H1 (cell line): Measurements from ENCODE around the gene FOXC2. TPM values are rescaled to one million over a fixed set of nuclear protein-coding genes. Genes with fewer than 3 reads are reported as not detected.

Source experiments
- CTCF ChIA-PET: fragments of 300-600 bp; sonication (Branson Sonifier 250); formaldehyde crosslinking; loops from one replicate; lab custom pipeline; 2021; ENCODE audit not compliant: partially characterized antibody; lab: Charles Lee
- POLR2A ChIA-PET: fragments of 300-600 bp; sonication (Branson Sonifier 250); formaldehyde crosslinking; loops from one replicate; lab custom pipeline; 2021; ENCODE audit warnings: inconsistent platforms; ENCODE audit not compliant: partially characterized antibody; lab: Charles Lee
- DNase-seq, 2 experiments: peaks; one replicate each; pipeline versions ENCODE4 v3.0.0 to v3.0.0-alpha.2; 2010 to 2022; ENCODE audit warnings: low spot score in 2 of 2, low read depth in 1 of 2, mixed read lengths in 1 of 2
- FAIRE-seq: peaks from 2 replicates; lab custom pipeline; 2011; peaks lifted over from hg19 to GRCh38; lab: Jason Lieb, UNC
- H2AFZ ChIP-seq: 2 replicates; pipeline ENCODE4 v1.8.1; 2012; ENCODE audit warnings: low read length, inconsistent platforms
- H2AK5ac ChIP-seq: 2 replicates; pipeline ENCODE4 v1.6.1; 2013; ENCODE audit warnings: low read depth, low read length
- H2BK120ac ChIP-seq: replicated peaks from 2 replicates; pipeline ENCODE3; 2013; ENCODE audit warnings: low read depth, low read length, inconsistent platforms
- H2BK12ac ChIP-seq: 2 replicates; pipeline ENCODE4 v1.6.1; 2013; ENCODE audit warnings: low read depth, low read length
- H2BK15ac ChIP-seq: 2 replicates; pipeline ENCODE4 v1.6.1; 2013; ENCODE audit warnings: low read length
- H2BK20ac ChIP-seq: 2 replicates; pipeline ENCODE4 v1.6.1; 2013; ENCODE audit warnings: low read length
- H2BK5ac ChIP-seq: 2 replicates; pipeline ENCODE4 v1.6.1; 2013; ENCODE audit warnings: low read depth, low read length
- H3K14ac ChIP-seq: 2 replicates; pipeline ENCODE4 v1.6.1; 2013; ENCODE audit warnings: inconsistent platforms; ENCODE audit not compliant: insufficient read length
- H3K18ac ChIP-seq: 2 replicates; pipeline ENCODE4 v1.6.1; 2013; ENCODE audit warnings: low read length; ENCODE audit errors: extremely low read depth
- H3K23ac ChIP-seq: 2 replicates; pipeline ENCODE4 v1.6.1; 2013; ENCODE audit warnings: inconsistent platforms; ENCODE audit not compliant: insufficient read length
- H3K23me2 ChIP-seq: 2 replicates; pipeline ENCODE4 v1.6.1; 2013; ENCODE audit warnings: low read depth, low read length
- H3K27ac ChIP-seq: 2 replicates; pipeline ENCODE4 v1.6.1; 2011; ENCODE audit warnings: low read depth, low read length, inconsistent platforms
- H3K27me3 ChIP-seq, 4 experiments: replicated peaks in 1 of 4; 1 replicate in 1 of 4; 2 replicates in 3 of 4; pipeline versions ENCODE4 v1.6.1 to v1.8.1; 2011 to 2013; ENCODE audit warnings: low read length in 3 of 4, mild to moderate bottlenecking in 3 of 4, inconsistent platforms in 2 of 4, mixed read lengths in 2 of 4, moderate library complexity in 1 of 4; ENCODE audit not compliant: control insufficient read depth in 3 of 4, insufficient read depth in 3 of 4; ENCODE audit errors: extremely low read depth in 1 of 4
- H3K36me3 ChIP-seq, 4 experiments: 2 replicates each; pipeline versions ENCODE4 v1.6.1 to v1.8.1; 2011 to 2013; ENCODE audit warnings: mild to moderate bottlenecking in 4 of 4, low read length in 3 of 4, moderate library complexity in 2 of 4, control low read depth in 1 of 4, inconsistent platforms in 1 of 4; ENCODE audit not compliant: insufficient read depth in 4 of 4, control insufficient read depth in 2 of 4
- H3K4ac ChIP-seq: replicated peaks from 2 replicates; pipeline ENCODE3; 2013; ENCODE audit warnings: low read length, low read depth, mixed read lengths, inconsistent platforms; ENCODE audit not compliant: insufficient read length
- H3K4me1 ChIP-seq, 4 experiments: replicated peaks in 1 of 4; 1 replicate in 1 of 4; 2 replicates in 3 of 4; pipeline versions ENCODE4 v1.6.1 to v1.8.1; 2011 to 2013; ENCODE audit warnings: low read length in 3 of 4, inconsistent platforms in 2 of 4, mixed read lengths in 1 of 4; ENCODE audit not compliant: insufficient read depth in 4 of 4, control insufficient read depth in 3 of 4
- H3K4me2 ChIP-seq, 2 experiments: 2 replicates each; pipeline versions ENCODE4 v1.6.1 to v1.8.1; 2011 to 2013; ENCODE audit warnings: low read depth in 2 of 2, low read length in 2 of 2, control low read depth in 1 of 2, inconsistent platforms in 1 of 2, mild to moderate bottlenecking in 1 of 2; ENCODE audit not compliant: insufficient read depth in 1 of 2
- H3K4me3 ChIP-seq, 4 experiments: fragments of 200-600, 300-600 bp in 1 of 4; sonication (generic), shearing (Covaris generic), sonication (Bioruptor Twin) in 1 of 4; 2 replicates each; pipeline versions ENCODE4 v1.5.1 to v1.8.1; 2011 to 2016; ENCODE audit warnings: low read length in 4 of 4, low read depth in 3 of 4, control low read depth in 2 of 4, inconsistent platforms in 2 of 4, mild to moderate bottlenecking in 2 of 4, mixed read lengths in 1 of 4, moderate library complexity in 1 of 4; ENCODE audit not compliant: insufficient read depth in 2 of 4; ENCODE audit errors: extremely low read depth in 1 of 4
- H3K56ac ChIP-seq: replicated peaks from 2 replicates; pipeline ENCODE3; 2013; ENCODE audit warnings: low read depth, mild to moderate bottlenecking, mixed read lengths, low read length, inconsistent platforms; ENCODE audit not compliant: insufficient read length
- H3K79me1 ChIP-seq: 2 replicates; pipeline ENCODE4 v1.6.1; 2013; ENCODE audit warnings: low read depth, low read length, control low read depth
- H3K79me2 ChIP-seq, 2 experiments: 2 replicates each; pipeline versions ENCODE4 v1.6.1 to v1.8.1; 2012 to 2013; ENCODE audit warnings: low read length in 2 of 2, mild to moderate bottlenecking in 2 of 2, inconsistent platforms in 1 of 2; ENCODE audit not compliant: insufficient read depth in 2 of 2, control insufficient read depth in 1 of 2
- H3K9ac ChIP-seq, 4 experiments: replicated peaks in 1 of 4; 1 replicate in 1 of 4; 2 replicates in 3 of 4; pipeline versions ENCODE4 v1.6.1 to v1.8.1; 2011 to 2013; ENCODE audit warnings: low read depth in 3 of 4, low read length in 3 of 4, control low read depth in 2 of 4, mild to moderate bottlenecking in 2 of 4, moderate library complexity in 2 of 4, inconsistent platforms in 1 of 4; ENCODE audit errors: extremely low read depth in 1 of 4
- H3K9me3 ChIP-seq, 2 experiments: 2 replicates each; pipeline versions ENCODE4 v1.6.1 to v1.8.1; 2012 to 2013; ENCODE audit warnings: mild to moderate bottlenecking in 2 of 2, moderate library complexity in 2 of 2, control low read depth in 1 of 2, inconsistent platforms in 1 of 2, low read depth in 1 of 2, low read length in 1 of 2, mixed read lengths in 1 of 2; ENCODE audit not compliant: insufficient read depth in 2 of 2
- H4K20me1 ChIP-seq, 2 experiments: replicated peaks in 1 of 2; 2 replicates each; pipeline versions ENCODE3 to v1.8.1; 2011 to 2013; ENCODE audit warnings: inconsistent platforms in 2 of 2, low read length in 2 of 2, mild to moderate bottlenecking in 1 of 2; ENCODE audit not compliant: insufficient read depth in 2 of 2, control insufficient read depth in 1 of 2
- H4K5ac ChIP-seq: 2 replicates; pipeline ENCODE4 v1.6.1; 2013; ENCODE audit warnings: low read length, low read depth, mixed read lengths, inconsistent platforms; ENCODE audit not compliant: insufficient read length
- H4K8ac ChIP-seq: 2 replicates; pipeline ENCODE4 v1.8.0; 2013; ENCODE audit warnings: mild to moderate bottlenecking, moderate library complexity, low read length, inconsistent platforms; ENCODE audit not compliant: insufficient read depth; ENCODE audit errors: extremely low read depth
- H4K91ac ChIP-seq: replicated peaks from 2 replicates; pipeline ENCODE3; 2013; ENCODE audit warnings: low read length, mixed read lengths, inconsistent platforms; ENCODE audit not compliant: insufficient read length
- ATF2 ChIP-seq: IDR thresholded peaks from 2 replicates; pipeline ENCODE4 v1.6.1; 2012; ENCODE audit warnings: low read length, inconsistent platforms
- CHD2 ChIP-seq: IDR thresholded peaks from 2 replicates; pipeline ENCODE4 v1.6.1; 2012; ENCODE audit warnings: low read length, improper control_type of control experiment
- EGR1 ChIP-seq: IDR thresholded peaks from 2 replicates; pipeline ENCODE4 v1.6.1; 2011; ENCODE audit warnings: low read depth, low read length, borderline replicate concordance
- POLR2AphosphoS5 ChIP-seq: IDR thresholded peaks from 2 replicates; pipeline ENCODE4 v1.6.1; 2011; ENCODE audit warnings: low read depth, low read length
- RAD21 ChIP-seq, 2 experiments: IDR thresholded peaks in 1 of 2; conservative IDR thresholded peaks in 1 of 2; 2 replicates each; pipeline ENCODE4 v1.6.1; 2011; ENCODE audit warnings: low read depth in 2 of 2, low read length in 2 of 2, improper control_type of control experiment in 1 of 2, inconsistent platforms in 1 of 2, mild to moderate bottlenecking in 1 of 2, moderate library complexity in 1 of 2
- RBBP5 ChIP-seq: IDR thresholded peaks from 2 replicates; pipeline ENCODE4 v1.7.1; 2012; ENCODE audit warnings: low read depth, mild to moderate bottlenecking, inconsistent platforms, low read length, moderate library complexity, borderline replicate concordance
- SAP30 ChIP-seq: fragments of 300-600 bp; sonication (generic); IDR thresholded peaks from 2 replicates; pipeline ENCODE4 v1.7.1; 2012; ENCODE audit warnings: low read length, moderate library complexity, mild to moderate bottlenecking, inconsistent platforms; ENCODE audit not compliant: insufficient read depth, insufficient replicate concordance
- TEAD4 ChIP-seq: IDR thresholded peaks from 2 replicates; pipeline ENCODE4 v1.6.1; 2012; ENCODE audit warnings: low read depth, low read length, inconsistent platforms, mixed read lengths
- YY1 ChIP-seq: IDR thresholded peaks from 2 replicates; pipeline ENCODE4 v1.6.1; 2011; ENCODE audit warnings: low read depth, mild to moderate bottlenecking, low read length
- WGBS, 2 experiments: shearing (Covaris generic) in 1 of 2; methylation state at CpG; one replicate each; pipeline versions ENCODE4 v1.1.6 to v1.1.7; 2013 to 2015; ENCODE audit warnings: low lambda C conversion rate in 2 of 2, mixed read lengths in 2 of 2, inconsistent platforms in 1 of 2, low coverage in 1 of 2, missing lambda C conversion rate in 1 of 2; ENCODE audit not compliant: insufficient replicate concordance in 2 of 2, insufficient coverage in 1 of 2, insufficient read length in 1 of 2; ENCODE audit errors: extremely low coverage in 1 of 2, missing lambda C conversion rate in 1 of 2; 5-methylcytosine and 5-hydroxymethylcytosine counted together
- polyA plus RNA-seq, 7 experiments: library from polyadenylated mRNA; depleted of rRNA in 3 of 7; stranded (reverse) in 5 of 7; unstranded in 2 of 7; fragments of >200 nt in 5 of 7; fragments of 200-250 nt in 2 of 7; gene quantifications; 1 replicate in 5 of 7; 2 replicates in 1 of 7; 4 replicates in 1 of 7; pipeline versions ENCODE4 v1.2.1 to v1.2.3, GENCODE V29; 2011 to 2013; ENCODE audit warnings: missing spikeins in 2 of 7, mixed read lengths in 2 of 7
- total RNA-seq: library from RNA; stranded (reverse); fragmentation: NEBNext Ultra II Directional; extraction: Animal tissue kit (Norgen Biotek cat#: 25700); gene quantifications from 2 replicates; pipeline ENCODE4 v1.2.1, GENCODE V29; 2021

The FOXC2 gene
- total and polyA plus RNA-seq, 2 of the 8 experiments (the other 6 are each of a cell fraction or from before 2014, with no cell fraction given) = 0.09 TPM; not detected in 1

- FAIRE-seq (no peak), DNase-seq (peak in 1 of 2 experiments; percentile 89)
- Histone ChIP-seq H3K36me3 (peaks cover 0 to 10% (median 0%) of the 10 kb centered on the region in 4 experiments; a peak in 1 of 8 replicates), H3K9ac (no peak overlapping the region), H3K23me2 (peaks cover 11% of the 10 kb centered on the region; the same call in 1 of the 2 replicates), H4K8ac (no peak overlapping the region), H4K5ac (no peak overlapping the region), H3K56ac (no peak overlapping the region), H3K79me2 (no peaks in the 10 kb centered on the region), H3K23ac (no peak overlapping the region), H3K27me3 (peaks cover 91 to 100% (median 97%) of the 10 kb centered on the region in 4 experiments), H3K4ac (peak overlapping the region; percentile 2), H3K4me3 (peak overlapping the region; percentile 41 to 66 (median 43)), H2BK12ac (peak overlapping the region; percentile 14; the same call in 1 of the 2 replicates), H3K27ac (no peak overlapping the region), H2AFZ (no peak overlapping the region), H2BK5ac (peak overlapping the region; percentile 21; the same call in 1 of the 2 replicates), H3K18ac (no peak overlapping the region), H2BK15ac (no peak overlapping the region), H2BK20ac (no peak overlapping the region), H3K14ac (no peak overlapping the region), H3K9me3 (no peaks in the 10 kb centered on the region), H4K91ac (no peak overlapping the region), H4K20me1 (peaks cover 15% of the 10 kb centered on the region in 2 experiments), H3K4me2 (peak overlapping the region; percentile 83 to 95), H2AK5ac (peak overlapping the region; percentile 68; the same call in 1 of the 2 replicates), H3K79me1 (no peaks in the 10 kb centered on the region), H3K4me1 (peaks cover 8 to 59% (median 34%) of the 10 kb centered on the region in 4 experiments), H2BK120ac (no peak overlapping the region)
- CTCF ChIA-PET = interaction anchor here (0.7 to 3.1 kb wide), 14 partner anchors 11 to 597 kb away, joined by 3 to 18 read pairs (median 4); no protein-coding TSS in a partner anchor
- POLR2A ChIA-PET = interaction anchor here (1.2 to 1.5 kb wide), 2 partner anchors 32 to 60 kb away, joined by 3 read pairs; no protein-coding TSS in a partner anchor
- 3% methylated on average over 46 of the region's 54 CpGs; no CpG with 5 or more reads in 1 of the 2 experiments for WGBS, 2 experiments
- TF ChIP-seq POLR2AphosphoS5 (no peak), RAD21 (IDR thresholded peaks at IDR 0.05 in 1 of 2, conservative IDR thresholded peaks at IDR 0.05 in 1 of 2; ENCODE audit: low read depth in 2 of 2, low read length in 2 of 2) (peak; percentile 53 to 71), YY1 (no peak; the same call in 1 of the 2 replicates), ATF2 (no peak), SAP30 (no peak), TEAD4 (no peak), RBBP5 (no peak), CHD2 (no peak), EGR1 (no peak)
Measured at GRCh38 chr16:86575754-86576557, 9.3 kb downstream of the FOXC2 start.
